GM12878 (cell line): ENCODE data around the gene IER3. TPM values are rescaled to one million over a fixed set of nuclear protein-coding genes. Genes with fewer than 3 reads are reported as not detected.

ENCODE experiments used
- ATAC-seq: fragments of 200-7000 bp; cut with Tn5 transposase; 3 replicates; pipeline ENCODE4 v1.9.1; 2020; ENCODE audit warnings: mild to moderate bottlenecking, moderate library complexity
- BruUV-seq: library from RNA; stranded (reverse); fragments of 400-500 nt; replicated peaks from 2 replicates; lab custom pipeline; 2021; lab: Mats Ljungman, UMichigan
- CTCF ChIA-PET: fragments of 300-600 bp; sonication (Branson Sonifier 250); formaldehyde crosslinking; extraction: SDS; loops from one replicate; lab custom pipeline; 2021; ENCODE audit warnings: inconsistent platforms; lab: Yijun Ruan, JAX
- POLR2A ChIA-PET: fragments of 350-600 bp; formaldehyde crosslinking; extraction: SDS; loops from one replicate; lab custom pipeline; 2021; ENCODE audit warnings: inconsistent platforms; lab: Charles Lee
- RAD21 ChIA-PET: fragments of 300-600 bp; sonication (Branson Sonifier 250); formaldehyde crosslinking; loops from one replicate; lab custom pipeline; 2023; ENCODE audit warnings: antibody characterized with exemption; ENCODE audit not compliant: unreplicated experiment; lab: Charles Lee
- SMC1A ChIA-PET: fragments of 300-600 bp; sonication (Branson Sonifier 250); formaldehyde crosslinking; loops from one replicate; lab custom pipeline; 2023; ENCODE audit not compliant: unreplicated experiment, uncharacterized antibody; lab: Charles Lee
- DNase-seq: peaks from one replicate; pipeline ENCODE4 v3.0.0-alpha.2; 2011; ENCODE audit warnings: low read depth, low spot score
- FAIRE-seq: peaks from 3 replicates; lab custom pipeline; 2011; peaks lifted over from hg19 to GRCh38; lab: Jason Lieb, UNC
- H2AFZ ChIP-seq: 2 replicates; pipeline ENCODE4 v1.6.0; 2011; ENCODE audit warnings: low read depth, low read length, control low read depth; ENCODE audit not compliant: control insufficient read depth
- H3K27ac ChIP-seq: 2 replicates; pipeline ENCODE4 v1.5.1; 2011; ENCODE audit warnings: control low read depth; ENCODE audit not compliant: control insufficient read depth, insufficient read depth
- H3K27me3 ChIP-seq, 2 experiments: replicated peaks in 1 of 2; 2 replicates each; pipeline versions ENCODE4 v1.6.0 to v1.6.1; 2011; ENCODE audit warnings: low read length in 1 of 2; ENCODE audit not compliant: control insufficient read depth in 2 of 2, insufficient read depth in 2 of 2
- H3K36me3 ChIP-seq, 2 experiments: 2 replicates each; pipeline ENCODE4 v1.5.1; 2011; ENCODE audit warnings: low read length in 1 of 2; ENCODE audit not compliant: control insufficient read depth in 2 of 2, insufficient read depth in 2 of 2
- H3K4me1 ChIP-seq: 2 replicates; pipeline ENCODE4 v1.6.1; 2011; ENCODE audit warnings: mild to moderate bottlenecking, low read length, moderate library complexity, mixed read lengths; ENCODE audit not compliant: control insufficient read depth, insufficient read depth
- H3K4me2 ChIP-seq: 2 replicates; pipeline ENCODE4 v1.6.0; 2011; ENCODE audit warnings: control low read depth; ENCODE audit not compliant: control insufficient read depth, insufficient read depth
- H3K4me3 ChIP-seq: fragments of 200-600 bp; sonication (generic); 2 replicates; pipeline ENCODE4 v1.5.1; 2016
- H3K79me2 ChIP-seq: 2 replicates; pipeline ENCODE4 v1.6.0; 2011; ENCODE audit warnings: low read length; ENCODE audit not compliant: control insufficient read depth, insufficient read depth
- H3K9ac ChIP-seq: 2 replicates; pipeline ENCODE4 v1.8.0; 2011; ENCODE audit warnings: low read length, control low read depth, mixed read lengths; ENCODE audit not compliant: control insufficient read depth, insufficient read depth
- H3K9me3 ChIP-seq: replicated peaks from 3 replicates; pipeline ENCODE4 v1.5.1; 2011; ENCODE audit warnings: mild to moderate bottlenecking, low read length; ENCODE audit not compliant: control insufficient read depth, insufficient read depth
- H4K20me1 ChIP-seq: 2 replicates; pipeline ENCODE4 v1.6.0; 2011; ENCODE audit not compliant: control insufficient read depth, insufficient read depth
- BACH1 ChIP-seq: fragments of 450-650 bp; IDR thresholded peaks from 2 replicates; pipeline ENCODE4 v1.6.1; 2017; ENCODE audit warnings: mild to moderate bottlenecking, borderline replicate concordance
- BCL11A ChIP-seq: IDR thresholded peaks from 2 replicates; pipeline ENCODE4 v1.6.1; 2011; ENCODE audit warnings: low read depth, low read length
- BRCA1 ChIP-seq: IDR thresholded peaks from 2 replicates; pipeline ENCODE4 v1.6.1; 2011; ENCODE audit warnings: low read depth, low read length, improper control_type of control experiment
- CHD2 ChIP-seq: IDR thresholded peaks from 2 replicates; pipeline ENCODE4 v1.6.1; 2011; ENCODE audit warnings: low read depth, low read length, improper control_type of control experiment, borderline replicate concordance
- EZH2 ChIP-seq: IDR thresholded peaks from 2 replicates; pipeline ENCODE4 v1.6.1; 2012; ENCODE audit warnings: low read depth, mild to moderate bottlenecking, control low read depth, inconsistent platforms, low read length, borderline replicate concordance; ENCODE audit not compliant: control insufficient read depth
- HCFC1 ChIP-seq: fragments of 150-350 bp; IDR thresholded peaks from 2 replicates; pipeline ENCODE4 v1.6.1; 2014; ENCODE audit warnings: low read length
- MTA3 ChIP-seq: IDR thresholded peaks from 2 replicates; pipeline ENCODE4 v1.6.1; 2012; ENCODE audit warnings: low read length, inconsistent platforms, borderline replicate concordance
- MXI1 ChIP-seq: fragments of 150-350 bp; IDR thresholded peaks from 2 replicates; pipeline ENCODE4 v1.6.1; 2011; ENCODE audit warnings: low read depth, mild to moderate bottlenecking, inconsistent platforms, low read length, improper control_type of control experiment
- MYC ChIP-seq: IDR thresholded peaks from 2 replicates; pipeline ENCODE4 v1.6.1; 2011; ENCODE audit warnings: mild to moderate bottlenecking, low read length, moderate library complexity, inconsistent platforms; ENCODE audit not compliant: insufficient read depth, insufficient replicate concordance, insufficient read length, severe bottlenecking
- RAD21 ChIP-seq: IDR thresholded peaks from 2 replicates; pipeline ENCODE4 v1.6.1; 2011; ENCODE audit warnings: mild to moderate bottlenecking, low read depth, low read length, moderate library complexity; ENCODE audit not compliant: insufficient read depth
- TAF1 ChIP-seq: IDR thresholded peaks from 2 replicates; pipeline ENCODE4 v1.6.1; 2011; ENCODE audit warnings: mild to moderate bottlenecking, low read depth, low read length, borderline replicate concordance
- TCF3 ChIP-seq: IDR thresholded peaks from 2 replicates; pipeline ENCODE4 v1.6.1; 2012; ENCODE audit warnings: low read depth, mild to moderate bottlenecking, low read length, borderline replicate concordance; ENCODE audit not compliant: insufficient read depth
- TCF7 ChIP-seq: IDR thresholded peaks from 2 replicates; pipeline ENCODE4 v1.6.1; 2014; ENCODE audit warnings: antibody characterized with exemption, borderline replicate concordance
- ZNF207 ChIP-seq: fragments of 450-650 bp; IDR thresholded peaks from 2 replicates; pipeline ENCODE4 v1.6.1; 2014; ENCODE audit warnings: antibody characterized with exemption, mild to moderate bottlenecking, borderline replicate concordance
- ZNF24 ChIP-seq: fragments of 450-650 bp; IDR thresholded peaks from 2 replicates; pipeline ENCODE4 v1.6.1; 2017; ENCODE audit warnings: antibody characterized with exemption, mild to moderate bottlenecking
- WGBS: methylation state at CpG from one replicate; pipeline ENCODE4 v1.1.6; 2016; ENCODE audit warnings: low lambda C conversion rate; ENCODE audit not compliant: insufficient replicate concordance, insufficient coverage; ENCODE audit errors: missing lambda C conversion rate; 5-methylcytosine and 5-hydroxymethylcytosine counted together
- in situ Hi-C: fragments of 300-500 bp; cut with MboI; formaldehyde crosslinking; loops from 9 replicates; pipeline ENCODE4 v1.14.3; 2018; ENCODE audit warnings: mixed read lengths
- intact Hi-C: fragments of 100-400 bp; cut with micrococcal nuclease; formaldehyde crosslinking; loops from one replicate; pipeline ENCODE4 v1.14.2; 2022; ENCODE audit not compliant: unreplicated experiment
- polyA plus RNA-seq, 11 experiments: library from polyadenylated mRNA; depleted of rRNA in 4 of 11; unstranded in 6 of 11; stranded (reverse) in 5 of 11; fragments of >200 nt; fragmentation: Nextera tagmentation in 4 of 11; fragmentation: Illumina TruSeq in 1 of 11; extraction: Ambion mirVana in 4 of 11; extraction: Trizol in 1 of 11; gene quantifications; 1 replicate in 1 of 11; 2 replicates in 10 of 11; pipeline versions ENCODE4 v1.2.1 to v1.2.3, GENCODE V29; 2011 to 2016; ENCODE audit warnings: inconsistent platforms in 2 of 11, missing spikeins in 2 of 11, low read depth in 1 of 11
- total RNA-seq, 4 experiments: library from RNA; depleted of rRNA in 3 of 4; stranded (reverse); fragments of >200 nt in 3 of 4; fragmentation: Illumina TruSeq in 1 of 4; extraction: Trizol in 1 of 4; gene quantifications; 2 replicates each; pipeline versions ENCODE4 v1.2.1 to v1.2.3, GENCODE V29; 2013 to 2021
- TF ChIP-seq, protein P1 (sequence below): IDR thresholded peaks from 2 replicates; pipeline ENCODE4 v1.6.1; 2012; ENCODE audit warnings: low read depth, low read length, improper control_type of control experiment

The IER3 gene
- total and polyA plus RNA-seq, 10 of the 15 experiments (the other 5 are each of a cell fraction or from before 2014, with no cell fraction given) = 1.9 to 100 (median 32.3) TPM

GRCh38 chr6:30707281-30707850 lies 37.0 kb downstream of the IER3 start:
- in situ Hi-C loops (no loop called here), intact Hi-C loops (no loop called here)
- no peak for TF ChIP-seq HCFC1
- TF ChIP-seq ZNF24 = no peak
- no peak for TF ChIP-seq TCF3
- no peak for TF ChIP-seq BRCA1
- TF ChIP-seq BCL11A = no peak
- TF ChIP-seq MTA3 = no peak
- no peak for TF ChIP-seq BACH1
- H3K9me3 ChIP-seq = no peaks in the 10 kb centered on the region
- ATAC-seq = no peak
- WGBS = 38% methylated on average over 6 of the region's 6 CpGs
- peaks cover 18% of the 10 kb centered on the region for H3K4me1 ChIP-seq
- H3K36me3 ChIP-seq = peaks cover 4 to 12% of the 10 kb centered on the region in 2 experiments
- ChIA-PET SMC1A (no interaction called here), RAD21 (no interaction called here), POLR2A (interaction anchor here (1.8 to 2.3 kb wide), 2 partner anchors 10 to 15 kb away, joined by 4 to 7 read pairs; no protein-coding TSS in a partner anchor), CTCF (interaction anchor here (0.9 to 1.2 kb wide), 3 partner anchors 10 to 27 kb away, joined by 3 to 4 read pairs (median 3); no protein-coding TSS in a partner anchor)
- BruUV-seq = no TSS peak
- no peaks in the 10 kb centered on the region; the same call in none of the 2 replicates for H3K79me2 ChIP-seq
- DNase-seq = no peak
- H2AFZ ChIP-seq = no peak overlapping the region
- H3K9ac ChIP-seq = no peak overlapping the region
- H4K20me1 ChIP-seq = no peaks in the 10 kb centered on the region
- H3K4me2 ChIP-seq = no peak overlapping the region
- no peaks in the 10 kb centered on the region for H3K27me3 ChIP-seq
- FAIRE-seq = no peak
- H3K4me3 ChIP-seq = no peak overlapping the region
- H3K27ac ChIP-seq = no peak overlapping the region

- Histone ChIP-seq H3K27me3 (no peaks in the 10 kb centered on the region), H2AFZ (no peak overlapping the region), H3K4me2 (no peak overlapping the region), H3K4me1 (0 out of 2 replicates have a peak, but pooled peaks cover 6% of the 10 kb centered on the region), H3K4me3 (no peak overlapping the region), H3K9ac (no peak overlapping the region), H3K36me3 (peaks cover 2 to 14% of the 10 kb centered on the region in 2 experiments), H3K9me3 (no peaks in the 10 kb centered on the region), H3K79me2 (no peaks in the 10 kb centered on the region), H4K20me1 (no peaks in the 10 kb centered on the region), H3K27ac (no peak overlapping the region)
- intact Hi-C loops = no loop called here
- FAIRE-seq (no peak), ATAC-seq (no peak), DNase-seq (no peak)
- BruUV-seq = no TSS peak
- ChIA-PET CTCF (interaction anchor here (1.2 to 3.0 kb wide), 3 partner anchors 15 to 116 kb away, joined by 4 to 7 read pairs (median 5); partner anchors contain the start of gene NRM), SMC1A (interaction anchor here (1.0 to 1.5 kb wide), 3 partner anchors 11 to 25 kb away, joined by 3 read pairs; no protein-coding TSS in a partner anchor), RAD21 (no interaction called here), POLR2A (interaction anchor here (1.5 to 2.3 kb wide), 2 partner anchors 13 to 15 kb away, joined by 3 to 7 read pairs; partner anchors contain the start of gene NRM)
- WGBS = 90% methylated on average over 1 of the region's 4 CpGs
- in situ Hi-C loops = no loop called here
- TF ChIP-seq MYC (no peak), TAF1 (no peak), CHD2 (no peak), ZNF207 (no peak), RAD21 (no peak), EZH2 (no peak), TCF7 (no peak), MXI1 (no peak)
- TF ChIP-seq, protein P1, sequence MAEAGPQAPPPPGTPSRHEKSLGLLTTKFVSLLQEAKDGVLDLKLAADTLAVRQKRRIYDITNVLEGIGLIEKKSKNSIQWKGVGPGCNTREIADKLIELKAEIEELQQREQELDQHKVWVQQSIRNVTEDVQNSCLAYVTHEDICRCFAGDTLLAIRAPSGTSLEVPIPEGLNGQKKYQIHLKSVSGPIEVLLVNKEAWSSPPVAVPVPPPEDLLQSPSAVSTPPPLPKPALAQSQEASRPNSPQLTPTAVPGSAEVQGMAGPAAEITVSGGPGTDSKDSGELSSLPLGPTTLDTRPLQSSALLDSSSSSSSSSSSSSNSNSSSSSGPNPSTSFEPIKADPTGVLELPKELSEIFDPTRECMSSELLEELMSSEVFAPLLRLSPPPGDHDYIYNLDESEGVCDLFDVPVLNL = no peak
Observed at GRCh38 chr6:30705620-30706019, 38.7 kb downstream of the IER3 start.
